Inferior parietal cortex (tissue), 1 donor: ENCODE measurements around the gene RCVRN.
A peak's percentile ranks its signal among the peaks of the same experiment; 100 is the strongest.
"Not testable (repeated sequence)": the region's sequence is repeated elsewhere in the genome, so short reads cannot be mapped to it uniquely, and the experiment has no call there.

ENCODE experiments used
- DNase-seq: peaks from one replicate; pipeline ENCODE4 v3.0.0-alpha.2; 2016; ENCODE audit errors: extremely low spot score

RCVRN gene

GRCh38 chr17:9922012-9922848 is 17.2 kb upstream of the RCVRN start:
- DNase-seq = no peak

- DNase-seq = not testable (repeated sequence)
Observed at GRCh38 chr17:9921216-9921615, 16.1 kb upstream of the RCVRN start.

- DNase-seq = no peak
Observed at GRCh38 chr17:9918804-9919352, 13.8 kb upstream of the RCVRN start.

GRCh38 chr17:9918352-9918751 is 13.3 kb upstream of the RCVRN start:
- no peak for DNase-seq

GRCh38 chr17:9917801-9918200 is 12.7 kb upstream of the RCVRN start:
- DNase-seq = no peak

GRCh38 chr17:9917131-9917530 is 12.1 kb upstream of the RCVRN start:
- DNase-seq = no peak

- no peak for DNase-seq
Observed at GRCh38 chr17:9916108-9916507, 11.0 kb upstream of the RCVRN start.

GRCh38 chr17:9913476-9913875 is 8.4 kb upstream of the RCVRN start:
- DNase-seq = no peak

GRCh38 chr17:9912121-9913099 is 7.3 kb upstream of the RCVRN start:
- peak; percentile 41 for DNase-seq

- DNase-seq = no peak
Observed at GRCh38 chr17:9911089-9911488, 6.0 kb upstream of the RCVRN start.

GRCh38 chr17:9908649-9909042 is 3.6 kb upstream of the RCVRN start:
- DNase-seq = no peak

GRCh38 chr17:9907883-9908648 is 3.0 kb upstream of the RCVRN start:
- DNase-seq = no peak

GRCh38 chr17:9907131-9907530 is 2.1 kb upstream of the RCVRN start:
- no peak for DNase-seq

- DNase-seq = no peak
Observed at GRCh38 chr17:9906616-9907015, 1.5 kb upstream of the RCVRN start.

GRCh38 chr17:9905902-9906301 is 831 bp upstream of the RCVRN start:
- no peak for DNase-seq

- no peak for DNase-seq
Observed at GRCh38 chr17:9904277-9905077, 594 bp downstream of the RCVRN start.

GRCh38 chr17:9902120-9902519 is 3.0 kb downstream of the RCVRN start:
- DNase-seq = no peak

- DNase-seq = no peak
Observed at GRCh38 chr17:9900784-9901183, 4.3 kb downstream of the RCVRN start.

- no peak for DNase-seq
Observed at GRCh38 chr17:9900044-9900594, 5.0 kb downstream of the RCVRN start.

- no peak for DNase-seq
Observed at GRCh38 chr17:9899280-9900043, 5.6 kb downstream of the RCVRN start.
